Stimulated activated naive B cell treated with anti-CD40 and anti-IgM and Interleukin-4, amounts not matched to agents 10 μg/mL and 1 μg/mL and 100 μg/mL, for 72 hours (primary cell): ENCODE measurements around the gene SHANK1.

Source experiments
- ATAC-seq, 2 donors: fragments of 150-1000 bp; cut with Tn5 transposase; replicated peaks; 2 replicates each; pipeline ENCODE4 v1.10.0; 2021; ENCODE audit warnings: moderate library complexity in 1 of 2
- DNase-seq: peaks from one replicate; pipeline ENCODE4 v3.0.0; 2021
- H3K27ac Mint-ChIP-seq: one replicate; pipeline ENCODE4 v1.8.0; 2022; ENCODE audit warnings: mild to moderate bottlenecking, mixed read lengths
- H3K27me3 Mint-ChIP-seq, 2 donors: one replicate each; pipeline ENCODE4 v1.8.0; 2022; ENCODE audit warnings: mixed read lengths in 2 of 2
- H3K36me3 Mint-ChIP-seq, 2 donors: one replicate each; pipeline ENCODE4 v1.8.0; 2022; ENCODE audit warnings: mixed read lengths in 2 of 2, mild to moderate bottlenecking in 1 of 2
- H3K4me1 Mint-ChIP-seq, 2 donors: one replicate each; pipeline ENCODE4 v1.8.0; 2022; ENCODE audit warnings: mixed read lengths in 2 of 2, mild to moderate bottlenecking in 1 of 2
- H3K4me3 Mint-ChIP-seq, 2 donors: one replicate each; pipeline ENCODE4 v1.8.0; 2022; ENCODE audit warnings: mild to moderate bottlenecking in 2 of 2, mixed read lengths in 2 of 2, moderate library complexity in 1 of 2
- H3K9me3 Mint-ChIP-seq, 2 donors: one replicate each; pipeline ENCODE4 v1.8.0; 2022; ENCODE audit warnings: mixed read lengths in 2 of 2, mild to moderate bottlenecking in 1 of 2

The SHANK1 gene

GRCh38 chr19:50660088-50660366 lies 59.6 kb downstream of the SHANK1 start:
- Mint-ChIP-seq H3K4me3 (no peak overlapping the region), H3K27me3 (peaks cover 48 to 86% of the 10 kb centered on the region in 2 donors), H3K36me3 (peaks cover 5 to 7% of the 10 kb centered on the region in 2 donors), H3K27ac (no peak overlapping the region), H3K4me1 (peaks cover 7 to 18% of the 10 kb centered on the region in 2 donors), H3K9me3 (peaks cover 6 to 18% of the 10 kb centered on the region in 2 donors)
- DNase-seq (no peak), ATAC-seq (no peak)

DNA sequence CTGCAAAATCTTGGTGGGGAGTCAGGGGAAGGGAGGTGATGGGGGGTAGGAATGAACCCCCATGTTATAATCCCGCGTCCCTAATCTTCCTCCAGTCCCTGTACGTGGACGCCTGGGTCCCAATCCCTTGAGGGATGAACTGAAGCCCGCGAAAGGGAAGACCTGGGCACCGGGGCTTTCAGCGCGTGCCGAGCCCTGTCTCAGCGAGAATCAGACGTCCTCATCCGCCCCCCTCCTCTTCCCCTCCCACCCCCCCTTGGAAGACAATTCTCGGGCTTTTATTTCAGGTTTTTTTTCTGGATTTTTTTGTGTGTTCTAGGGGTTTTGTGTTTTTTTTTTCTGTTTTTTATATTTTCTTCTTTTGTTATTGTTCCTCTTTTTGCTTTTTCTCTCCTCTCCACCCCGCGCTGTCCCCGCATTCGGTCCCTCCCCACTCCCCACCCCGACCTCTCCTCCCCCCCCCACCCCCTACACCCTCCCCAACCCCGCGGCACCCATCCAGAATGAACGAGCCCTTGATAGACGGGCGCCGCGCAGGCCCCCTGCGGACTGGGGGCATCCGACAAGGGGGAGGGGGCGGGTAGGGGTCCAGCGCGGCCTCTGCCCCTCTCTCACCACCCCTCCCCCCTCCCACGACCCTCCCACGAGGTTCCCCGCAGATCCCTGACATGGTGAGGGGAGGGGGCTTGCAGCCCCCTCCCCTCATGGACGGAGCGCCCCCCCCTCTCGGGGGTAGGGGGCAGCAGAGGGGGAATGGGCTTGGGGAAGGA lies 60.1 kb downstream of the SHANK1 start:
- H3K27ac Mint-ChIP-seq, result no peak overlapping the region
- H3K36me3 Mint-ChIP-seq, result peaks cover 5 to 13% of the 10 kb centered on the region in 2 donors
- peak overlapping the region; percentile 87 to 92 for H3K4me3 Mint-ChIP-seq
- no peak for DNase-seq
- peaks cover 10 to 23% of the 10 kb centered on the region in 2 donors for H3K9me3 Mint-ChIP-seq
- H3K27me3 Mint-ChIP-seq, result peaks cover 50 to 86% of the 10 kb centered on the region in 2 donors
- ATAC-seq, result no peak
- H3K4me1 Mint-ChIP-seq, result peaks cover 7 to 18% of the 10 kb centered on the region in 2 donors

DNA sequence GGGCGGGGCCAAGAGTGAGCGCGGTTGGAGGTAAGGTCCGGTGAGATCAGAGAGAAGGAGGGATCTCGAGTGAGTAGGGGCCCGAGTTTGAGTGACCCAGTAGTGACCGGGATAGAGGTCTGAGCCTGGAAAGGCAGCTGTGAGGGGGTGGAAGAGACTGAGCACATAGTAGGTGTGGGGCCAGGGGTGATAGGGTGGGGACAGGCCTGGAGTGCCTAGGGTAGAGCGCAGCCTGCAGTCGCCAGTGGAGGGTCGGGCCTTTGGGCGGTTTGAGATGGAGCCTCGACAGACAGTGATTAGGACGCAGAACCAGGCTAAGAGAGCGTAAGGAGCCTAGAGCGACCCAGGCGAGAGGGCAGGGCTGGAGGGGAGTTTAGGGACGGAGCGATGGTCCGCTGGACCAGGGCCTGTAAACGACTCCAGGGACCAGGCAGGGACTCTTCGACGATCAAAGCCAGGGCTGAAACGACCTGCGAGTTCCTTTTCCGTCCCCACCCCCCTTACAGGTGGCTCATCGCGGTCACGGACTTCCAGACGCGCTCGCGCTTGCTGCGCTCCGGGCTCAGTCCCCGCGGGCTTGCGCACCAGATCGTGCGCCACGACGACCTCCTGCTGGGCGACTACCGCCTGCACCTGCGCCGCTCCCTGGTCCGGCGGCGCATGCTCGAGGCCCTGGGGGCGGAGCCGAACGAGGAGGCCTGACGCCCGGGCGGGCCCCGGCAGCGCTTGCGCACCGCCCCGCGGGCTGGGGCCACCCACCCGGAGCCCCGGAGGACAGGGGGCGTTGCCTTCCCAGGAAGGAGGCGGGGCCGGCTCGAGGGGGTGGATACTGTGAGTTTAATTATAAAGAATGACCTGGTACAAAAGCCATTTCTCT lies 60.9 kb downstream of the SHANK1 start:
- DNase-seq (peak; percentile 88), ATAC-seq (peak; percentile 67 to 71)
- Mint-ChIP-seq H3K27ac (peak overlapping the region; percentile 94), H3K36me3 (peaks cover 5 to 13% of the 10 kb centered on the region in 2 donors), H3K4me3 (peak overlapping the region; percentile 87 to 92), H3K27me3 (peaks cover 58 to 87% of the 10 kb centered on the region in 2 donors), H3K4me1 (peaks cover 7 to 12% of the 10 kb centered on the region in 2 donors), H3K9me3 (peaks cover 10 to 24% of the 10 kb centered on the region in 2 donors)

GRCh38 chr19:50657712-50658440 lies 61.7 kb downstream of the SHANK1 start:
- peaks cover 8 to 13% of the 10 kb centered on the region in 2 donors for H3K36me3 Mint-ChIP-seq
- H3K27ac Mint-ChIP-seq, result peak overlapping the region; percentile 94
- H3K4me3 Mint-ChIP-seq, result peak overlapping the region; percentile 87 to 92
- peaks cover 10 to 24% of the 10 kb centered on the region in 2 donors for H3K9me3 Mint-ChIP-seq
- peaks cover 7 to 12% of the 10 kb centered on the region in 2 donors for H3K4me1 Mint-ChIP-seq
- peaks cover 63 to 88% of the 10 kb centered on the region in 2 donors for H3K27me3 Mint-ChIP-seq
- ATAC-seq, result peak; percentile 92 to 93
- peak; percentile 92 for DNase-seq

DNA sequence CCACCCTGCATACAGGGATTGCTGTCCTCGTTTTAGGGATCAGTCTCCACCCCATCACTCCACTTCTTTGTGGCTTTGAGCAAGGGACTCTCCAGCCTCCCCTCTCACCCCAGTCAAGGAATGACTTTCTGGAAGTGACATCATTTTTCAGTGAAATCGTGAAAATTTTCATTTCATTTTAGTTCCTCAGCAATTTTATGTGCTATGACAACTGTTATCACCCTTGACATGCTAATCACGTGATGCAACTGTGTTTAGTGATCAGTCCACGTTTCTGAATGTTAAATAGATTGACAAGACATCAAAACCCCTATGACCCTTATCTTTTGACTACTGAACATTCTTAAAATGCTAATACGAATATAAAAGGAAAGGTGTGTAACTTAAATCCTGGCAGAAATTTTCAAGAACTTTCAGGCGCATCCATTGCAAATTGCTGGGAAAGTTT lies 62.4 kb downstream of the SHANK1 start:
- no peak for ATAC-seq
- DNase-seq, result no peak
- peaks cover 63 to 87% of the 10 kb centered on the region in 2 donors for H3K27me3 Mint-ChIP-seq
- H3K27ac Mint-ChIP-seq, result peak overlapping the region; percentile 94
- H3K9me3 Mint-ChIP-seq, result peaks cover 10 to 24% of the 10 kb centered on the region in 2 donors
- peaks cover 7 to 12% of the 10 kb centered on the region in 2 donors for H3K4me1 Mint-ChIP-seq
- H3K4me3 Mint-ChIP-seq, result peak overlapping the region; percentile 87 to 92
- H3K36me3 Mint-ChIP-seq, result peaks cover 8 to 13% of the 10 kb centered on the region in 2 donors

GRCh38 chr19:50654882-50655281 lies 64.7 kb downstream of the SHANK1 start:
- no peak for DNase-seq
- Mint-ChIP-seq H3K27me3 (peaks cover 54 to 78% of the 10 kb centered on the region in 2 donors), H3K4me3 (no peak overlapping the region), H3K9me3 (peaks cover 11 to 26% of the 10 kb centered on the region in 2 donors), H3K27ac (no peak overlapping the region), H3K4me1 (peaks cover 7 to 12% of the 10 kb centered on the region in 2 donors), H3K36me3 (peaks cover 6 to 13% of the 10 kb centered on the region in 2 donors)
- ATAC-seq, result no peak

GRCh38 chr19:50652722-50653121 lies 66.9 kb downstream of the SHANK1 start:
- no peak overlapping the region for H3K4me3 Mint-ChIP-seq
- peaks cover 2 to 9% of the 10 kb centered on the region in 2 donors for H3K36me3 Mint-ChIP-seq

GRCh38 chr19:50651174-50651573 lies 68.4 kb downstream of the SHANK1 start:
- H3K4me3 Mint-ChIP-seq, result no peak overlapping the region

More at GRCh38 chr19:50652722-50653121, 66.9 kb downstream of the SHANK1 start:
- Mint-ChIP-seq H3K27me3 (peaks cover 56 to 80% of the 10 kb centered on the region in 2 donors), H3K27ac (no peak overlapping the region), H3K4me1 (peaks cover 3 to 8% of the 10 kb centered on the region in 2 donors), H3K9me3 (peaks cover 13 to 24% of the 10 kb centered on the region in 2 donors)
- DNase-seq, result no peak
- ATAC-seq, result no peak

DNA sequence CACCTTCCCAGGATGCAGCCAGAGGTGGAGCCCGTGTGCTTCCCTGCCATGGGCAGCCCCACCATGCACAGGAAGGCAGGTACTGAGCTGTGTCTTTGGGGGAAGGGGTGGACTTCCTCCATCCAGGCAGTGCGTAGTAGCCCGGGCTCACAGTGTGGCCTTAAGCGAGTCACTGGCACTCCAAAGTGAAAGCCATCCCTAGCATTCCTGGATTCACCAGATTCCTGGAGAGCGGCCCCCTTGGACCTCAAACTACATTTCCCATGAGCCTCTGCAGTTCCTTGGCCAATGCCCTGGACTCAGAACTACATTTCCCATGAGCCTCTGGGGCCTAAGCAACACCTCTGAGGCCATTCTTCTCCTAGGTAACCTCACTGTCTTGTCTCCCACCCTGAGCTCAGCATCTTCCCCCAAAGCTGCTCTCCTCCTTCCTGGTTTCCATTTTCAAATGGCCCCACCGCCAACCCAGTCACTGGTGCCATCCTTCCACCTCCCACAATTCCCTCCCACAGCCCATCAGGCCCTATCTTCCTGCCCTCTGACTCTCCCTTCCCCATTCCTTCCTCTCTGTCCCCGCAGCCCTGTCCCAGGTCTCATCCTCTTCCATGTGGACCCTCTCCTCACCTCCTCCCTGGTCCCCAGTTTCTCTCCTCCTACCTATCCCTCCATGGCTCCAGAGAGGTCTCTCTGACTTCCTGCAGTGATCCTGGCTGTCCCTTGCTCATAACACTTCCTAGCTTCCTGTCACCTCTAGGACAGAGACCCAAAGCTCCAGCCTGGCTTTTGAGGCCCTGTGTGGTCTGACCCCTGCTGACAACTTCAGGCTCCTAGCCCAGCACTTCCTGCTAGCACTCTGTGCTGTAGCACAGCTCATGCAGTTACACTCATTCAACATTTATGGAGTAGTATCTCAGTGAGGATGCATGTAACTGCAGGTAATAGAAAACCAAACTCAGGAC lies 69.9 kb downstream of the SHANK1 start, which contains the start of gene C19orf81:
C19orf81 (plus strand) TSS at position 13 of the 959 bp plus-strand sequence; CDS start at position 13, 0 bp downstream.
- Mint-ChIP-seq H3K4me3 (no peak within 1 kb of the TSS), H3K27me3 (peaks cover 47 to 58% of the 10 kb centered on the region in 2 donors), H3K9me3 (peaks cover 6 to 8% of the 10 kb centered on the region in 2 donors), H3K4me1 (peaks cover 0 to 7% of the 10 kb centered on the region in 2 donors), H3K36me3 (peaks cover 2 to 3% of the 10 kb centered on the region in 2 donors), H3K27ac (no peak within 1 kb of the TSS)
- ATAC-seq (peak; percentile 29 to 61), DNase-seq (no peak)

More at GRCh38 chr19:50651174-50651573, 68.4 kb downstream of the SHANK1 start:
- Mint-ChIP-seq H3K36me3 (peaks cover 2 to 9% of the 10 kb centered on the region in 2 donors), H3K27me3 (peaks cover 56 to 72% of the 10 kb centered on the region in 2 donors), H3K27ac (no peak overlapping the region), H3K9me3 (peaks cover 13 to 22% of the 10 kb centered on the region in 2 donors), H3K4me1 (peaks cover 0 to 7% of the 10 kb centered on the region in 2 donors)
- DNase-seq (no peak), ATAC-seq (no peak)

GRCh38 chr19:50648659-50649058 lies 70.9 kb downstream of the SHANK1 start:
- ATAC-seq, result no peak
- Mint-ChIP-seq H3K27ac (no peak overlapping the region), H3K27me3 (peaks cover 36 to 47% of the 10 kb centered on the region in 2 donors), H3K4me1 (peaks cover 0 to 7% of the 10 kb centered on the region in 2 donors), H3K9me3 (peaks cover 4 to 5% of the 10 kb centered on the region in 2 donors), H3K36me3 (peaks cover 0 to 2% of the 10 kb centered on the region in 2 donors), H3K4me3 (no peak overlapping the region)
- DNase-seq, result no peak

DNA sequence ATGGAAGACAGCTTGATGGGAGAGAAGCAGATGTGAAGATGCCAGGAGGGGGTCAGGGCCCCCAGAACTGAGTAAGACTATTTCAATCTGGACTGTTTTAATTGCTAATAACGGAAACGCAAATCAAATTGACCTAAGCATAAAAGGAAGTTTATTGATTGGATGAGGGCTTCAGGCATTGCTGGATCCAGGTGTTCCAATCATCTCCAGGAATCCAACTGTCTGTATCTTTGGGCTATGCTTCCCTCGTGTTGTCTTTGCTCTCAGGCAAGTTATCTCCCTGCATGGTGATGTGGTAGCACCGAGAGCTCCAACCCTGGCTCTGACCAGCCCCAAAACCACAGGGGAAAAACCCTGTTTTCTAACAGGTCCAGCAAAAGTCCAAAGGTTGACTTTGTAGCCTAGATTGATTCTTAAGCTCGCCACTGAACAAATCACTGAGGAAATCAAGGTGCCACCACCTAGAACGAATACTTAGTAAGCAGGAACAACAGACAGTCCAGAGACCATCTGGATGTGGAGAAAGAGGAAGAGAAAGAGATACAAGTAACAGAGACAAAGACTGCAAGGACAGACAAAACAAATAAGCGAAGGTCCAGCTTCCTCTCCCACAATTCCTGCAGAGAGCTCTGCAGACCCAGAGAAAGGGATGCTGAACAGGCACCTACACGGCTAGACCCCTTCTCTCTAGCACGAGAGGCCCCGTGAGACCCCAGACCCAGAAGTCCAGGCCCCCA lies 71.6 kb downstream of the SHANK1 start:
- peaks cover 30 to 41% of the 10 kb centered on the region in 2 donors for H3K27me3 Mint-ChIP-seq
- H3K36me3 Mint-ChIP-seq, result no peaks in the 10 kb centered on the region
- DNase-seq (no peak), ATAC-seq (peak in 1 of 2 donors; percentile 48)
- H3K4me3 Mint-ChIP-seq, result no peak overlapping the region
- H3K9me3 Mint-ChIP-seq, result peaks cover 4 to 5% of the 10 kb centered on the region in 2 donors
- no peak overlapping the region for H3K27ac Mint-ChIP-seq
- peaks cover 0 to 7% of the 10 kb centered on the region in 2 donors for H3K4me1 Mint-ChIP-seq

DNA sequence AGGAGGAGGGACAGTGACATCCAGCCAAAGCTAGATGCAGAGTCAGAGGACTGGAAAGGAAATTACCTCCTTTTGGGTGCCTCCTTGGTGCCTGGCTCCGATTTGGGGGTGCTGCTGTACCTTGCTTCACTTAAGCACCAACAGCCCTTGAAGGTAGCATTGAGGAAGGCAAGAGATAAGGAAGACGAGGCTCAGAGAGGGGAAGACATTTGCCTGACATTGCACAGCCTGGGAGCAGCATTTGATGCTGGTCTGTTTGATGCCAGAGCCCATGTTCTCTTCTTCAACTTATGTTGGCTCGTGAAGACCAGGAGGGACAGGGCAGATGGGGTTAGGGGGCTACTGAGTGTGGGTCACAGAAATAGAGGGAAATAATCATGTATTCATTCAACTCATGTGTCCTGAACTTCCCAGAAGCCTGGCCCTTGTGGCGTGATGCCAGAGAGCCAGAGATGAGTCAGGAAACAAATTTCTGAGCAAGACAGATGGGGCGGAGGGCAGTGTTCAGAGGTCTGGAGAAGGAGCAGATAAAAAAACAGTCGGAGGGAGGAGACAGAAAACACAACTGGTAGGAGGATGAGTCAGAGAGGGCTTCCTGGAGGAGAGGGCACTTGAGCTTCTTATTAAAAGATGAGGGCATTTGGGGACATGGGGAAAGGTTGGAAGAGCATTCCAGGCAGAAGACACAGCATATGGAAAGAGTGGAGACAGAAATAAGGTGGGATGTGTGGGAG lies 73.4 kb downstream of the SHANK1 start:
- Mint-ChIP-seq H3K36me3 (no peaks in the 10 kb centered on the region), H3K9me3 (peaks cover 4 to 5% of the 10 kb centered on the region in 2 donors), H3K27me3 (peaks cover 25 to 33% of the 10 kb centered on the region in 2 donors), H3K4me1 (peaks cover 0 to 7% of the 10 kb centered on the region in 2 donors), H3K27ac (no peak overlapping the region), H3K4me3 (no peak overlapping the region)
- no peak for DNase-seq
- ATAC-seq, result no peak
